ENCODE data around the gene KLF7. TPM values are rescaled to one million over a fixed set of nuclear protein-coding genes. Genes with fewer than 3 reads are reported as not detected.

Gene KLF7
- total RNA-seq, 2 experiments from 2014 or later, result not detected

DNA sequence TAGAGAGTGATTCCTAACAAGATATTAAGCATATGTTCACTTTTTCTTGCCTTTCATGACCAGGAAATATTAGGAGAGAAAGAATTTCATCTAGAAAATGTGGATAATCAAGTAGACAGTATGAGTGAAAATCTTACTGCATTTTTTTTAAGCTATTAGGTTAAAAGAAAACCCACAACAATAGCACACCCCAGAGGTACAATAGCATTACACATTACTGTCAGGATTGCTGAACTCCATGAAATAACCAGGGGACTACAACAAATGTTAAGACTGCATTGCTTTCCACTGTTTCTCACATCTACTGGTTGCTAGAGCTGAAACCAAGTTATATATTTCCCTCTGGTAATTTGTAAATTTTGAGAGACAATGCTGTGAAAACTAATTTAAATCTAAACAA lies 33.7 kb downstream of the KLF7 start:
- intact Hi-C loops (cut with micrococcal nuclease; ENCODE audit: unreplicated experiment), result no loop called here
- Histone ChIP-seq H3K4me2 (ENCODE audit: low read length) (no peak overlapping the region), H3K4me1 (ENCODE audit: insufficient read depth, low read length, poor library complexity, severe bottlenecking) (no peaks in the 10 kb centered on the region), H4K20me1 (ENCODE audit: insufficient read depth, low read length) (no peaks in the 10 kb centered on the region), H3K9me3 (ENCODE audit: low read length) (no peaks in the 10 kb centered on the region), H2AFZ (ENCODE audit: low read length) (no peak overlapping the region), H3K4me3 (ENCODE audit: low read depth, low read length, poor library complexity, severe bottlenecking) (no peak overlapping the region), H3K36me3 (ENCODE audit: insufficient read depth, low read length) (no peaks in the 10 kb centered on the region), H3K27ac (ENCODE audit: low read depth, low read length, poor library complexity, severe bottlenecking) (no peak overlapping the region), H3K79me2 (ENCODE audit: insufficient read depth, low read depth, low read length) (no peaks in the 10 kb centered on the region), H3K9me2 (ENCODE audit: insufficient read depth, low read length) (no peaks in the 10 kb centered on the region)
- TF ChIP-seq, protein P1, sequence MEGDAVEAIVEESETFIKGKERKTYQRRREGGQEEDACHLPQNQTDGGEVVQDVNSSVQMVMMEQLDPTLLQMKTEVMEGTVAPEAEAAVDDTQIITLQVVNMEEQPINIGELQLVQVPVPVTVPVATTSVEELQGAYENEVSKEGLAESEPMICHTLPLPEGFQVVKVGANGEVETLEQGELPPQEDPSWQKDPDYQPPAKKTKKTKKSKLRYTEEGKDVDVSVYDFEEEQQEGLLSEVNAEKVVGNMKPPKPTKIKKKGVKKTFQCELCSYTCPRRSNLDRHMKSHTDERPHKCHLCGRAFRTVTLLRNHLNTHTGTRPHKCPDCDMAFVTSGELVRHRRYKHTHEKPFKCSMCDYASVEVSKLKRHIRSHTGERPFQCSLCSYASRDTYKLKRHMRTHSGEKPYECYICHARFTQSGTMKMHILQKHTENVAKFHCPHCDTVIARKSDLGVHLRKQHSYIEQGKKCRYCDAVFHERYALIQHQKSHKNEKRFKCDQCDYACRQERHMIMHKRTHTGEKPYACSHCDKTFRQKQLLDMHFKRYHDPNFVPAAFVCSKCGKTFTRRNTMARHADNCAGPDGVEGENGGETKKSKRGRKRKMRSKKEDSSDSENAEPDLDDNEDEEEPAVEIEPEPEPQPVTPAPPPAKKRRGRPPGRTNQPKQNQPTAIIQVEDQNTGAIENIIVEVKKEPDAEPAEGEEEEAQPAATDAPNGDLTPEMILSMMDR (conservative IDR thresholded peaks at IDR 0.05; ENCODE audit: low read length), result no peak
- no peak for TF ChIP-seq EZH2phosphoT487 (IDR thresholded peaks at IDR 0.05; ENCODE audit: borderline replicate concordance, low read depth, low read length)
- ChIA-PET CTCF (ENCODE audit: unreplicated experiment) (no interaction called here), POLR2A (no interaction called here)
- BruUV-seq (replicated peaks), result no TSS peak
- DNase-seq (ENCODE audit: low spot score), result no peak

GRCh38 chr2:207131594-207131993 lies 34.2 kb downstream of the KLF7 start:
- intact Hi-C loops (cut with micrococcal nuclease; ENCODE audit: unreplicated experiment), result no loop called here
- ChIA-PET CTCF (ENCODE audit: unreplicated experiment) (no interaction called here), POLR2A (interaction anchor here (0.5 to 0.6 kb wide), 2 partner anchors 260 to 1286 kb away, joined by 3 read pairs; no protein-coding TSS in a partner anchor)
- no peak for DNase-seq (ENCODE audit: low spot score)
- Histone ChIP-seq H3K9me2 (ENCODE audit: insufficient read depth, low read length) (no peaks in the 10 kb centered on the region), H3K4me3 (ENCODE audit: low read depth, low read length, poor library complexity, severe bottlenecking) (no peak overlapping the region), H3K36me3 (ENCODE audit: insufficient read depth, low read length) (no peaks in the 10 kb centered on the region), H3K79me2 (ENCODE audit: insufficient read depth, low read depth, low read length) (no peaks in the 10 kb centered on the region), H3K4me2 (ENCODE audit: low read length) (no peak overlapping the region), H2AFZ (ENCODE audit: low read length) (no peak overlapping the region), H3K27ac (ENCODE audit: low read depth, low read length, poor library complexity, severe bottlenecking) (no peak overlapping the region), H3K9me3 (ENCODE audit: low read length) (no peaks in the 10 kb centered on the region), H4K20me1 (ENCODE audit: insufficient read depth, low read length) (no peaks in the 10 kb centered on the region), H3K4me1 (ENCODE audit: insufficient read depth, low read length, poor library complexity, severe bottlenecking) (no peaks in the 10 kb centered on the region)
- BruUV-seq (replicated peaks), result no TSS peak
- no peak for TF ChIP-seq EZH2phosphoT487 (IDR thresholded peaks at IDR 0.05; ENCODE audit: borderline replicate concordance, low read depth, low read length)
- TF ChIP-seq, protein P1 (conservative IDR thresholded peaks at IDR 0.05; ENCODE audit: low read length), result no peak

- Histone ChIP-seq H2AFZ (ENCODE audit: low read length) (no peak overlapping the region), H4K20me1 (ENCODE audit: insufficient read depth, low read length) (no peaks in the 10 kb centered on the region), H3K79me2 (ENCODE audit: insufficient read depth, low read depth, low read length) (no peaks in the 10 kb centered on the region), H3K4me1 (ENCODE audit: insufficient read depth, low read length, poor library complexity, severe bottlenecking) (no peaks in the 10 kb centered on the region), H3K9me3 (ENCODE audit: low read length) (no peaks in the 10 kb centered on the region), H3K4me2 (ENCODE audit: low read length) (no peak overlapping the region), H3K4me3 (ENCODE audit: low read depth, low read length, poor library complexity, severe bottlenecking) (no peak overlapping the region), H3K27ac (ENCODE audit: low read depth, low read length, poor library complexity, severe bottlenecking) (no peak overlapping the region), H3K9me2 (ENCODE audit: insufficient read depth, low read length) (no peaks in the 10 kb centered on the region), H3K36me3 (ENCODE audit: insufficient read depth, low read length) (no peaks in the 10 kb centered on the region)
- POLR2A ChIA-PET, result interaction anchor here (0.5 to 0.6 kb wide), 2 partner anchors 261 to 1286 kb away, joined by 3 read pairs; no protein-coding TSS in a partner anchor
- TF ChIP-seq, protein P1 (conservative IDR thresholded peaks at IDR 0.05; ENCODE audit: low read length), result no peak
- TF ChIP-seq EZH2phosphoT487 (IDR thresholded peaks at IDR 0.05; ENCODE audit: borderline replicate concordance, low read depth, low read length), result no peak
- CTCF ChIA-PET (ENCODE audit: unreplicated experiment), result no interaction called here
- no peak for DNase-seq (ENCODE audit: low spot score)
- intact Hi-C loops (cut with micrococcal nuclease; ENCODE audit: unreplicated experiment), result no loop called here
- BruUV-seq (replicated peaks), result no TSS peak
Observed at GRCh38 chr2:207130958-207131521, 34.7 kb downstream of the KLF7 start.
